ENCODE measurements around the gene PLPP7.

- TF ChIP-seq CTCF (IDR thresholded peaks at IDR 0.05), result no peak
- no peak for TF ChIP-seq POLR2A (IDR thresholded peaks at IDR 0.05)
These were observed 69.0 kb downstream of the PLPP7 start for GRCh38 chr9:131358556-131358955.
